GM18907 (cell line): ENCODE results near the gene PDE6H.

Experiments used
- ATAC-seq: cut with Tn5 transposase; IDR thresholded peaks from one replicate; pipeline ENCODE4 v1.9.1; 2021; ENCODE audit warnings: mild to moderate bottlenecking, moderate library complexity; ENCODE audit not compliant: unreplicated experiment

PDE6H gene

GRCh38 chr12:14999695-15000365 lies 27.0 kb downstream of the PDE6H start:
- no peak for ATAC-seq

- no peak for ATAC-seq
These were observed 27.7 kb downstream of the PDE6H start for GRCh38 chr12:15000575-15000974.

GRCh38 chr12:15001733-15002382 lies 29.0 kb downstream of the PDE6H start:
- no peak for ATAC-seq

GRCh38 chr12:15004421-15004820 lies 31.6 kb downstream of the PDE6H start:
- no peak for ATAC-seq

- no peak for ATAC-seq
These were observed 32.2 kb downstream of the PDE6H start for GRCh38 chr12:15005064-15005463.

- no peak for ATAC-seq
These were observed 34.7 kb downstream of the PDE6H start for GRCh38 chr12:15007551-15007950.

GRCh38 chr12:15011162-15011561 lies 38.3 kb downstream of the PDE6H start:
- no peak for ATAC-seq

- ATAC-seq, result no peak
These were observed 40.9 kb downstream of the PDE6H start for GRCh38 chr12:15013634-15014179.

- ATAC-seq, result no peak
These were observed 41.9 kb downstream of the PDE6H start for GRCh38 chr12:15014708-15015107.

GRCh38 chr12:15015121-15015520 lies 42.3 kb downstream of the PDE6H start:
- ATAC-seq, result no peak

- no peak for ATAC-seq
These were observed 47.3 kb downstream of the PDE6H start for GRCh38 chr12:15020156-15020555.
